Central memory CD4-positive, alpha-beta T cell (primary cell): ENCODE measurements around the gene RPL10A.
"Not testable (repeated sequence)": the region's sequence is repeated elsewhere in the genome, so short reads cannot be mapped to it uniquely, and the experiment has no call there.

Source experiments
- DNase-seq: peaks from one replicate; pipeline ENCODE4 v3.0.0; 2022
- total RNA-seq, 3 experiments: gene quantifications; one replicate each; lab custom pipeline; 2026; lab: John Stamatoyannopoulos, UW

Gene RPL10A
- total RNA-seq: 497 to 1,047 (median 859) reads per million in 3 experiments

GRCh38 chr6:35468181-35468979, at the start of gene RPL10A:
TSS of gene RPL10A (plus strand) at chr6:35468401. CDS start at chr6:35468435, 34 bp downstream.
- peak; percentile 95 for DNase-seq

- no peak for DNase-seq
Measured at GRCh38 chr6:35419417-35419816, 48.8 kb upstream of the RPL10A start.

- DNase-seq: no peak
Measured at GRCh38 chr6:35419961-35420360, 48.2 kb upstream of the RPL10A start.

GRCh38 chr6:35425284-35425683, 42.9 kb upstream of the RPL10A start:
- no peak for DNase-seq

- DNase-seq: no peak
Measured at GRCh38 chr6:35426074-35426473, 42.1 kb upstream of the RPL10A start.

GRCh38 chr6:35427435-35427834, 40.8 kb upstream of the RPL10A start:
- no peak for DNase-seq

GRCh38 chr6:35427851-35428321, 40.3 kb upstream of the RPL10A start:
- no peak for DNase-seq

- DNase-seq: no peak
Measured at GRCh38 chr6:35428421-35429149, 39.6 kb upstream of the RPL10A start.

- DNase-seq: no peak
Measured at GRCh38 chr6:35429463-35429862, 38.7 kb upstream of the RPL10A start.

GRCh38 chr6:35432291-35432690, 35.9 kb upstream of the RPL10A start:
- no peak for DNase-seq

- not testable (repeated sequence) for DNase-seq
Measured at GRCh38 chr6:35432702-35433101, 35.5 kb upstream of the RPL10A start.

- no peak for DNase-seq
Measured at GRCh38 chr6:35435074-35435837, 32.9 kb upstream of the RPL10A start.

- DNase-seq: no peak
Measured at GRCh38 chr6:35436071-35436857, 31.9 kb upstream of the RPL10A start.

- not testable (repeated sequence) for DNase-seq
Measured at GRCh38 chr6:35438378-35439065, 29.7 kb upstream of the RPL10A start.

- DNase-seq: no peak
Measured at GRCh38 chr6:35439308-35439707, 28.9 kb upstream of the RPL10A start.

GRCh38 chr6:35441205-35441604, 27.0 kb upstream of the RPL10A start:
- DNase-seq: no peak

- DNase-seq: no peak
Measured at GRCh38 chr6:35441642-35442041, 26.6 kb upstream of the RPL10A start.

- no peak for DNase-seq
Measured at GRCh38 chr6:35442693-35443092, 25.5 kb upstream of the RPL10A start.

GRCh38 chr6:35443341-35444030, 24.7 kb upstream of the RPL10A start:
- DNase-seq: no peak

GRCh38 chr6:35445691-35446090, 22.5 kb upstream of the RPL10A start:
- no peak for DNase-seq

- DNase-seq: no peak
Measured at GRCh38 chr6:35448191-35448590, 20.0 kb upstream of the RPL10A start.
